SH-SY5Y (cell line): Measurements from ENCODE around the gene PLA1A.

Experiments used
- GATA2 ChIP-seq: IDR thresholded peaks from 2 replicates; pipeline ENCODE4 v1.6.1; 2011; ENCODE audit warnings: mild to moderate bottlenecking, low read depth, low read length
- GATA3 ChIP-seq: IDR thresholded peaks from 2 replicates; pipeline ENCODE4 v1.6.1; 2011; ENCODE audit warnings: low read depth, mild to moderate bottlenecking, low read length, moderate library complexity

The PLA1A gene

GRCh38 chr3:119652306-119653033 is 54.8 kb downstream of the PLA1A start:
- TF ChIP-seq GATA2: no peak
- TF ChIP-seq GATA3: no peak

GRCh38 chr3:119653876-119654275 is 56.2 kb downstream of the PLA1A start:
- TF ChIP-seq GATA3 (no peak), GATA2 (no peak)

- TF ChIP-seq GATA2: no peak
- TF ChIP-seq GATA3: no peak
Observed at GRCh38 chr3:119657887-119658702, 60.4 kb downstream of the PLA1A start.

- TF ChIP-seq GATA3: no peak
- no peak for TF ChIP-seq GATA2
Observed at GRCh38 chr3:119658994-119659393, 61.3 kb downstream of the PLA1A start.

- TF ChIP-seq GATA2 (no peak), GATA3 (no peak)
Observed at GRCh38 chr3:119659606-119660291, 62.1 kb downstream of the PLA1A start.

GRCh38 chr3:119660474-119661440 is 63.1 kb downstream of the PLA1A start, which contains the start of gene POPDC2:
Gene POPDC2 (minus strand): TSS chr3:119660589. CDS start chr3:119660423, 166 bp downstream.
- TF ChIP-seq GATA3 (peak; percentile 68), GATA2 (peak; percentile 93)

GRCh38 chr3:119662604-119663373 is 65.1 kb downstream of the PLA1A start:
- no peak for TF ChIP-seq GATA3
- TF ChIP-seq GATA2: no peak

- no peak for TF ChIP-seq GATA2
Observed at GRCh38 chr3:119663885-119664284, 66.2 kb downstream of the PLA1A start.

GRCh38 chr3:119664370-119664769 is 66.7 kb downstream of the PLA1A start:
- TF ChIP-seq GATA3 (no peak), GATA2 (no peak)

- TF ChIP-seq GATA3: no peak
Observed at GRCh38 chr3:119664850-119665379, 67.2 kb downstream of the PLA1A start.

GRCh38 chr3:119665954-119666559 is 68.4 kb downstream of the PLA1A start:
- TF ChIP-seq GATA2 (no peak), GATA3 (no peak)

GRCh38 chr3:119669906-119670570 is 72.4 kb downstream of the PLA1A start:
- TF ChIP-seq GATA3 (no peak), GATA2 (no peak)
